ENCODE data around the gene GRHPR. TPM values are rescaled to one million over a fixed set of nuclear protein-coding genes. Genes with fewer than 3 reads are reported as not detected.

GRHPR gene
- total RNA-seq = 167 and 194 TPM in 2 replicates

GRCh38 chr9:37422289-37423104 lies at the start of gene GRHPR:
GRHPR (plus strand) TSS chr9:37422696; CDS start chr9:37422751, 55 bp downstream.

GRCh38 chr9:37465249-37466036 lies 42.9 kb downstream of the GRHPR start, which contains the start of gene ZBTB5:
ZBTB5 (minus strand) TSS chr9:37465450; CDS start chr9:37442551, 22,899 bp downstream.

GRCh38 chr9:37485389-37486255 lies 63.1 kb downstream of the GRHPR start, which contains the start of gene POLR1E:
POLR1E (plus strand) TSS chr9:37485948; CDS start chr9:37486048, 100 bp downstream.

Other genes with a start within 250 kb of the GRHPR start
- 20.0 and 24.0 TPM in 2 replicates for gene ZBTB5, start 42.8 kb downstream of the GRHPR start, total RNA-seq
- 19.2 and 33.0 TPM in 2 replicates for gene POLR1E, start 63.3 kb downstream of the GRHPR start, total RNA-seq
- gene FBXO10, start 153.7 kb downstream of the GRHPR start, total RNA-seq = 7.6 and 8.6 TPM in 2 replicates
- 78.7 and 78.9 TPM in 2 replicates for gene TOMM5, start 169.9 kb downstream of the GRHPR start, total RNA-seq
- gene FRMPD1, start 228.3 kb downstream of the GRHPR start, total RNA-seq = not detected in 2 replicates

Measured in placental epithelial cell (primary cell).